HPDE6-E6E7 (cell line): ENCODE measurements around the gene PIBF1.
"Not testable (repeated sequence)": the region's sequence is repeated elsewhere in the genome, so short reads cannot be mapped to it uniquely, and the experiment has no call there.

Experiments
- DNase-seq: peaks from one replicate; pipeline ENCODE4 v3.0.0; 2011; ENCODE audit warnings: missing footprints; ENCODE audit errors: extremely low spot score

The PIBF1 gene

GRCh38 chr13:72823081-72823480, 41.1 kb downstream of the PIBF1 start:
- DNase-seq: no peak

DNA sequence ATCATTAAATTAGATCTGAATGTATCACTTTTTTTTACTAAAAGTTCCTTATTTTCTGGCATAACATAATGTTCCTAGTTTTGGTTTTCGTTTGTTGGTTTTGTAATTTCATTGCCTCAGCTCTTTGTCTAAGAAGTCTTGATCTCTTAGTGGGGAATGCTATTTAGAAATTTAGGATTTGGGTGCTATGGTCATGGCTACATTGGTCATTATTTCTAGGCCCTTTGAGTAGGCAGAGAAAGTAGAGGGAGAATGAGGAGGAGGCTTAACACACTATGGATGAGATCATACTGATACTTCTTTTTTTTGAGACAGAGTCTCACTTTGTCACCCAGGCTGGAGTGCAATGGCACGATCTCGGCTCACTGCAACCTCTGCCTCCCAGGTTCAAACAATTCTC, 41.8 kb downstream of the PIBF1 start:
- DNase-seq: no peak

DNA sequence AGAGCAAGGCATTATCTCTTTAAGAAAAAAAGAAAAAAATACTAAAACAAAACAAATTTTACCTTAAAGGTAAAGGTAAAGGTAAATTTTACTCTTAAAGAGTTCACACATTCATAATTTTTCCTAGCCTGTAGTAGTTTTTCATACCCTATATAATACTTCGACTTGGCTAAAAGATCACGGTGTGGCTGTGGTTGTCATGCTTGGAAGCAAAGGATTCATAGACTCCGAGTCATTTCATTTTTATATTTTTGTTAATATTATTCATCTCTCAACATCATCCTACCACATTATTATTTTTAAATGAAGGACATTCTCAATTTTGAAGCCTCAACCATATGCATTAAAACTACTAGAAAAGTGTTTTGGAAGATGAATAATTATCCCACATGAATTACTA, 52.7 kb downstream of the PIBF1 start:
- no peak for DNase-seq

GRCh38 chr13:72839831-72840426, 58.0 kb downstream of the PIBF1 start:
- peak; percentile 67 for DNase-seq

- DNase-seq: no peak
These were observed 61.1 kb downstream of the PIBF1 start for GRCh38 chr13:72842991-72843390.

DNA sequence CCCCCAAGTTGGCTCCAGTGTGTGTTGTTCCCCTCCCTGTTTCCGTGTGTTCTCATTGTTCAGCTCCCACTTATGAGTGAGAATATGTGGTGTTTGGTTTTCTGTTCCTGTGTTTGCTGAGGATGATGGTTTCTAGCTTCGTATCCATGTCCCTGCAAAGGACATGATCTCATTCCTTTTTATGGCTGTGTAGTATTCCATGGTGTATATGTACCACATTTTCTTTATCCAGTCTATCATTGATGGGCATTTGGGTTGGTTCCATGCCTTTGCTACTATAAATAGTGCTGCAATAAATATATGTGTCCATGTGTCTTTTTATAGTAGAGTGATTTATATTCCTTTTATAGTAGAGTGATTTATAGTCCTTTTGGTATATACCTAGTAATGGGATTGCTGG, 63.2 kb downstream of the PIBF1 start:
- DNase-seq: not testable (repeated sequence)

GRCh38 chr13:72849571-72849970, 67.6 kb downstream of the PIBF1 start:
- DNase-seq: no peak

DNA sequence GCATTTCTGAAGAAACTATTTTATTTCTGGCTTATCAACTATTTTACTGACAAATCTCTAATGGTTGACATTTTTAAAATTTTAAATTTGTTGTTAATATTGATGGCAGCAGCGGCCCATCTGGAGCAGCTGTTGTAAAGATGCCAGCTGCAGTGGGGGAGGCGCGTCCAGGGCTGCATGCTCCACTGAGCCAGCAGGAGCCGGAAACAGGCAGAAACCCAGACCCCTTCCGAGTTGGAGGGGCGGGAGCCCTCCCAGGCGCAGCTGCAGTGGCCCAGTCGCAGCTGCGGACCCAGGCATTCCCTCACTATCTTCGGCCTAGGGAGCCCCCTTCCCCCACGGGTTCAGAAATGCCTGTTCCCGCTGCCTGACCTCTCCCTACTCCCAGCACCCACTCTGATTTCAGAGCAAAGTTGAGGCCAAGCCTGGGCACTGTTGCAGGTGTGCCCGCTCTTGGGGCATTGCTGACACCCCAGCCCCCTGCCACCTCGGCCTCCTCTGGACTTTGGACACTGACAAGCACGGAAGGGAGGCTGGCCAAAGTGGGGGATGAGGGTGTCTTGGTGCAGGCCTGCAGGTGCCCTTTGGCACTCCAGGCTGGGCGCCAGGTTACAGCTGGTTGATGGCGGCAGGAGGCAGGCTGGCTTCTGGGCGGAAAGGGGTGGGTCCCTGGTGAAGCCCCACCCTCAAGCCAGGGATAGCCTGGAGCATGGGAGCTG, 69.2 kb downstream of the PIBF1 start:
- no peak for DNase-seq

DNA sequence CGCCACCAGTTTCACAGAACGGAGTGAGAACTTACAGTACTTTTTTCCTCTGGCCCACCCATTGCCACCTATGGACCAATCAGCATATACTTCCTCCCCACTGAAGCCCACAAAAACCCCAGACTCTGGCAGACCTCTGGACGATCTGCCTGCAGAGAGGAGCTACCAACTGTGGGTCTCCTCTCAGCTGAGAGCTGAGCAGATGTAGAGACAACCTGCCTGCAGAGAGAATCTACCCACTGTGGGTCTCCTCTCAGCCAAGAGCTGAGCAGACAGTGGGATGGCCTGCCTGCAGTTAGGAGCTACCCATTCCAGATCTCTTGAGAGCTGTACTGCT, 69.7 kb downstream of the PIBF1 start:
- no peak for DNase-seq

DNA sequence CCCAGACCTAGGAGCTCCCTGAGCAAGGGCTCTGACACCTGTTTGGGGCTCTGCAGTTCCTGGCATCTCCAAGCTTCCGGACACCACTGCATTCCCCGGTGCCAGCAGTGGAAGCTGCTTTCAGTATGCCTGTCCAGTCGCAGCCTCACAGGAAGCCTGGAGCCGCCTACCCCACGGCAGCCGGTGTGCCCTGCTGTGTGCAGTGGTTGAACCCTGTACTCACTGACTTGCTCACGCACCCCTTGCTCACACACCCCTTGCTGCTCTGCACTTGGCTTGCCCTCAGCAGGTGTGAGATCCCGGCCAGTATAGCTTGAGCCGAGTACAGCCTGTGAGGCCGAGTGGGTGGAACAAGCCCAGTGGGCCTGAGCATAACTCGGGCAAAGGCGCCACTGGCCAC, 70.3 kb downstream of the PIBF1 start:
- no peak for DNase-seq

GRCh38 chr13:72853000-72853399, 71.1 kb downstream of the PIBF1 start:
- no peak for DNase-seq

DNA sequence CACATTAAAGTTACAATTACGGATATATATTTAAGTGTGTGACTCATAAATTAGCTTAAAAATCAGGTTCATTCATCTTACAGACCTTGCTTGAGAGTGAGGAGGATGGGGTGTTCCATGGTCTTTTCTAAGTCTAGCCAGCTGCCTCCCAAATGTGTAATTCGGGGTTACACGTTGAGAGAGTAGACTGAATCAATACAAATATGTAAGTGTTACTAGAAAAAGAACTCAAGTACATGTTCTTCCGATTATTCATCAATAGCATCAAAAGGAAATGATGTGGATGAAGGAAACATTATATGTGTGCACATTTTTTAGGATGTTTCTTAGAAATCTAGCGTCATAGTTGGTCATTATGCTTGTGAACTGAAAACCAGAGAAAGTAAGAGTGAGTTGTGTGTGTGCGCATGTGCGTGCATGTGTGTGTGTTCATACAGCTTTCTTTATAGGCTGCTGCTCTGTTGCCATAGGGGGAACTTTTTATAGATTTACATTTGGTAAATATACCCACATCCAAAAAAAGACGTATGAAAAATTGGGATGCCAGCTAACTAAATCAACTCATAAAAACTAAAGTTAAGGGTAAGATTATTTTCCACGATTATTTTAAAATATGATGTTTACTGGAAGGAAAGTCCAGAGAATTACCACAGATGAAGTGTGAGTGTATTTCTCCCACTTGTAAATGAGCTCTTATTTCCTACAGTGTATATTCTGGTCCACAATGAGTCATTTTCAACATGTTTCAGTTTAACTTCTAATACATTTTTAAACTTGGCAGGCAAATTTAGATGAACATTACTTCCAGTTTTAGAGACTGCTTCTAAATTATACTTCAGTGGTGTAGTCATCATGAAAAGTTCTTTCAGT, 82.4 kb downstream of the PIBF1 start:
- no peak for DNase-seq

GRCh38 chr13:72868229-72868628, 86.3 kb downstream of the PIBF1 start:
- DNase-seq: no peak

GRCh38 chr13:72875233-72875632, 93.3 kb downstream of the PIBF1 start:
- DNase-seq: no peak

GRCh38 chr13:72884101-72884500, 102.2 kb downstream of the PIBF1 start:
- DNase-seq: no peak

DNA sequence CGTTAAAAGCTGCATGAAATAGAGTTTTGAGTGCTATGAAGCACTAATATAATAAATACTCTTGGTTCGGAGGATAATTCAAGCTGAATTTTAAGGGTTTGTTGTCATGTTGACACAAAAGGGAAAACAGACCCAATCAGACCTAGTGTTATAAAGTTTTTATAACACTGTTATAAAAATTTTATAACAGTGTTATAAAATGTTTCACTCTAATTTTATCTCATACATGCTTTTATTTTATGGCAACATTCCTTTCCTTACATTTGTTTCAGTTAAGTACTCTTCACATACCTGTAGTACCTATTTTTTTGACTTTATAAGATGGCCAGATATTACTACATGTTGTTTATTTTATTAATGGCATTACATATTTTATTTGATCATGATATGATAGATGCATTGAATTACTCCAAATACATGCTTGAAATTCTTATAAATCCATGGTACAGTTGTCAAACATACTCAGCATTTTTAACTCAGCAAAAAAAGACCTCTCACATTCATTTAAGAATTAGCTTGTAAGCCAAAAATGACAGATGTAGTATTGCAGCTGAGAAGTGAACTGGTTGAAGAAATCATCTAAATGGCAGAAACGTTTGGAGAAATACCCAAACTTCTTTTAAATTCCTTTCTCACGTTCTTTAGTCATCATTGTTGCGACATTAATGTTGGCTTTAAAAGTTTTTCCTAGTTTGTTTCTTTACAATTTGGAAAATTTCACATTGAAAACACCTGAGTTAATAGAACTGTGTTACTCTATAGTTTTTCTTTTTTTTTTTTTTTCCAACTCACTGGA, 104.5 kb downstream of the PIBF1 start:
- no peak for DNase-seq

- DNase-seq: no peak
These were observed 107.6 kb downstream of the PIBF1 start for GRCh38 chr13:72889495-72889894.

- DNase-seq: no peak
These were observed 108.6 kb downstream of the PIBF1 start for GRCh38 chr13:72890546-72890945.

DNA sequence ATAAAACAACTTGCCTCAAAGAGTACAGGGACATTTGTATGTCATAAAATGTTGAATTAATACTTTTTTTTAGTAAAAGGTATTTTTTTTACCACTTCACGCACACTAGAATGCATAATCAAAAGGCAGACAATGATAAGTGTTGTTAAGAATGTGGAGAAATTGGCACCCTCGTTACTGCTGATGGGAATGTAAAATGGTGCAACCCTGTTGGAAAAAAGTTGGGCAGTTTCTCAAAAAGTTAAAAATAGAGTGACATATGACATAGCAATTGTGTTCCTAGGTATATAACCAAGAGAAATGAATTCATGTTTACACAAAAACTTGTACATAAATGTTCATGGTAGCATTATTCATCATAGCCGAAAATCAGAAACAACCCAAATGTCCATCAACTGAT, 109.5 kb downstream of the PIBF1 start:
- no peak for DNase-seq

- no peak for DNase-seq
These were observed 114.9 kb downstream of the PIBF1 start for GRCh38 chr13:72896869-72897268.

- not testable (repeated sequence) for DNase-seq
These were observed 119.6 kb downstream of the PIBF1 start for GRCh38 chr13:72901546-72901945.

DNA sequence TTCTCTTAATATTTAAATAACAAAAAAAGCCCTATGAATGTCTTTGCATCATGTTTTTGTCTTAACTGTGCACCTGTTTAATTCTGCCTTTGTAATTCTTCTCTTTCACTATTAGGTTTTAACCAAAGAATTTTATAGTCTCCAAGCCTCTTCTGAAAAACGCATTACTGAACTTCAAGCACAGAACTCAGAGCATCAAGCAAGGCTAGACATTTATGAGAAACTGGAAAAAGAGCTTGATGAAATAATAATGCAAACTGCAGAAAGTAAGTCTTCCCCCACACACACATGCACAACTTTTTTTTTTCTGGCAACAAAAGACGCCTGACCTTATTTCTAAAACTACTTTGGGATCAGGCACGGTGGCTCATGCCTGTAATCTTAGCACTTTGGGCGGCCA, 126.5 kb downstream of the PIBF1 start:
- DNase-seq: no peak
